Stimulated activated CD4-positive, alpha-beta T cell treated with anti-CD3 and anti-CD28 coated beads, TNF-alpha, amount 100 ng/mL, for 4 hours (primary cell): ENCODE results near the gene GCSAM.

Source experiments
- DNase-seq, 3 experiments: peaks; one replicate each; pipeline ENCODE4 v3.0.0-alpha.2; 2020; ENCODE audit warnings: low read depth in 3 of 3

The GCSAM gene

GRCh38 chr3:112104774-112105173, 28.3 kb downstream of the GCSAM start:
- DNase-seq, result no peak

GRCh38 chr3:112101916-112102315, 31.1 kb downstream of the GCSAM start:
- no peak for DNase-seq

- DNase-seq, result no peak
Measured at GRCh38 chr3:112097378-112097777, 35.7 kb downstream of the GCSAM start.

DNA sequence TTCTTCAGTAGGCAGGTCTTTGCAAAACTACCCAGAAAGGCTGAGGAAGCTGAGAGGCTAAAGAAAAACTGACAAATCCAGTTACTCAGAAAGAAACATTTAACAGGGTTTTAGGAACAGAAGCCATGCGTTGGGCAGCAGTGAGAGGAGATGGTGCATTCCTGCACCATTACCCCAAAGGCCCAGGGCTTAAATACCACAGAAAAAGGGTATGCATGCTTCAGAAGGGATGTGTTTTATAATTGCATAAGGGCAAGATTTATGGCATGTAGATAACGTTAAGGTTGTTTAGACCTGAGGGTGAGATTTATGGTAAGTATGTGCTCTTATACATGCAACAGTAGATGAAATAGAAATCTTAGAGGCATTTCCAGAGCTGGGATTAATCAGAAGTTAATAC, 36.9 kb downstream of the GCSAM start:
- no peak for DNase-seq

DNA sequence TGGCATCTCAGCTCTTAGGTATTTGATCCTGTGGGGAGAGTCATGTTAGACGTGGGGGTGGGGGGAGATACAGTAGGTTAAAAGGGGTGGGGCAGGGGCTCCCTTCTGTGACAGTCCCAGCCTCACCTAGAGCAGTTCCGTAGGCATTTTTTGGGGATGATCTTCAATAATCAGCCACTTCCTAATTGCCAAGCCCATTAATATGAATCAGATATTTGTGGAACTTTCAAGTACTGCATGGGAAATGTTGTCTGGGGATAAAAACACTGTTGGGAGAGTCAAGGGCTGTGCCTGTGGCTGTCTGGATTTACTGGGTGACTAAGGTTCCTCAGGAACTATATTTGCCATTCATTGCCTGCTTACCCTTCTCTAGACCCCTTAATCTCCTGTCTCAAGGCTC, 37.3 kb downstream of the GCSAM start:
- DNase-seq, result no peak

GRCh38 chr3:112093180-112093522, 39.9 kb downstream of the GCSAM start:
- DNase-seq, result no peak

DNA sequence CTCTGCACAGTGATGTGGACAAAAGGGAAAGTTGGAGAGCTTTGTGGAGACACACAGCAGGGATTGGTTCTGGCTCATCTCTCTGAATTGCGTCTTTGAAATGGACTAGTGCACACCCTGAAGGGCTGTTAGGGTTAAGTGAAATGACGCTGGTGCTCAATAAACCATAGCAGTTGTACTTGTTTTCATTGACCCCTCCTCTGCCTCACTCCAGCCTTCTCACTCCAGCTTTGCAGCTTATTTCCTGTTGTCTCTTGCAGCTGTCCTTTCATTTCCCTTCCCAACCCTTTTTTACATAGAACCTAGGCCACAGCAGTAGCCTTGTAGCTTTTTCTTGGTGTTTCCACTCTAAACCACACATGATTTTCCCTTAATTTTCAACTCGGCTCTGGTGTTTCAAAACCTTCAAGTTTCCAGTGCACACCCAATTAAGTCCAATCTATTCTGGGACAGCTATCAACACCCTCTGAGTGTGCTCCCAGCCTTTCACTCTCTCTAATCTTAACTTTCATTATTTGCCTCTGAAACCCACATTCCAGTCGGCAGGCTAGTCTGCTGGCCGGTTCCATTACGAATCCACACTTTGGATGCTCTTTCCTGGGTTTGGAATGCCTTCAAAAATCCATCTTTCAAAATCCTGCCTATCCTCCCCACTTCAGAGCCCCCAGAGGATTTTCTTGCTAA, 40.4 kb downstream of the GCSAM start:
- DNase-seq, result no peak

DNA sequence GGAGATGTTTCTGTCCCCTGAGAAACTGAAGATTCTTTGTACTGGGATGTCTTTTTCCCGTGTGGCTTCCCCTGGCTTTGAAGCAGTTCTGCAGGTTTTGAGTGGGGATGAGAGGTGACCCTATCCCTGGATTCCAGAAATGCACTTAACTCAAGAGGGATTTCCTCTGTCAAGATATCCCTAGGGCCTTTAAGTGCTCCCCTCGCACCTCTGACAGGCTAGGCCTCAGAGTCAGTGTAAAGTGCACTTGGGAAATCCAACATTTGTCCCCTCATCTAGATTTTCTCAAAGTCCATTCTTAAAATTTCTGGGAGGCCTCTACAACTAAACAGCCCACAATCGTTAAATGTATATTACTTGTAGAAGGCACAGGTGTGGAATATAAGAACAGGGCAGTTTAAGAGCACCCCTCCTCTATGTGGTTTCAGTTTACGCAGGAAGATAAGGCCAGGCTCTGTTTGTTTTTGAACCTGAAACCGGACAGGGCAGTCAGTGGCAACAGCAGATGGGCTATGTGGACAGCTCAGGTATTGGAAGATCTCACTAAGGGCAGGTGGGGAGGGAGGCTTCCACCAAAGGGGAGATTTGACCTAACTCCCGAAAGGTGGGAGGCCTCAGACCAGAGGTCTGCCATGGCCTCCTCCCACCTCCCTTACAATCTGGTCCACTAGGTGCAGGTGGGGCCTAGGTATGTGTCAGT, 42.0 kb downstream of the GCSAM start:
- DNase-seq, result no peak

DNA sequence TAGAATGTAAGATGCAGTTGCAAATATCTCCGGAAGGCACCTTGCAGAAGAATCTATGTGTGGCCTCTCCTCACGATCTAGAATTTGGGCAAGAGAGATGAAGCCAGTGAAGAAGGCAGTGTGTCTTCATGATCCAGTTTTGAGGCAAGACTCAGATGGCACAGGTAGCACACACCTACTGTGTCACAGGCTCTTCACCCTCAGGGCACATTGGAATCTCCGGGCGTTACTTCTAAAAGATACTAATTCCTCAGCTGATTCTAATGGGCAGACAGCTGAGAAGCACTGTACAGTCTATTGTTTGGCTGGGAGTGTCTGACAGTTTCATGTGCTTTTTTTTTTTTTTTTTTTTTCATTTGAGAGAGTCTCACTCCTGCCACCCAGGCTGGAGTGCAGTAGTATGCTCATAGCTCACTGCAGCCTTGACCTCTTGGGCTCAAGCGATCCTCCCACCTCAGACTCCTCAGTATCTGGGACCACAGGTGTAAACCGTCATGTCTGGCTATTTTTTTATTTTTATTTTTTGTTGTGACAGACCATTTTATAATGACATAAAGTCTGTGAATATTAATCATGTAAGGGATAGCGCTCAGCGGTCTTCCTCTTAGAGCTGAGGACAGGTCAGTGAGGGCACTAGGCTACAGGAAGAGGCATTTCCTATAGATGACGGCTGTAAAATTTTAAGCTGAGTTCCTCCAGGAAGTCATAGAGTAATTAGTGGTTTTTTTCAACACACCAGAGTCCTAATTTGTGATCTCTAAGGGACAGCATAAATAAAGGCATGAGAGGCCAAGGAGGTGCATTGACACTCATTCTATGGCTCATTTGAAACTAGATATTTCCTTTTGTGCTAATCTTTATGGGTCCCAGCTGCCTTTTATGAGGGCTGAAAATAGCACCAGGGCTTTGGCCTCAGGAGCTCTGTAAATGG, 42.8 kb downstream of the GCSAM start:
- no peak for DNase-seq

GRCh38 chr3:112088944-112089343, 44.1 kb downstream of the GCSAM start:
- no peak for DNase-seq

DNA sequence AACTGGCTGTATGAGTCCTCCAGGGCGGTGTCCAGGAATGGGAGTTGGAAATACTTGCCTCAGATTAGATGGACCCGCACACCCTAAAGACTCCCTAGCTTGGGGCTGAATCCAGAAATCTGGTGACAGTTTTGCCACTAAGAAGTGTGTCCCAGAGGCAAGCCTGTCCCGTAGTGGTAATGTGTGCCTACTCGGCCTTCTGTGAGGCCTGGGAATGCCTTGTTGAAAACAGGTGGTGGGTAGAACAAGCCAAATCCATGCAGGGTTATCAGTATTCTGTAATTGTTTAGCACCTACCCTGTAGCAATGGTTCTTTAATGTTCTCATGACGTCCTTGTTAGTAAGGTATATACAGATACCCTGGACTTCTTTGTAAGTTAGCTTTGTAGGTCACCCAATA, 45.3 kb downstream of the GCSAM start:
- no peak for DNase-seq

GRCh38 chr3:112086875-112087524, 46.0 kb downstream of the GCSAM start:
- no peak for DNase-seq

- DNase-seq, result peak; percentile 19 to 28 (median 20)
Measured at GRCh38 chr3:112086076-112086854, 46.8 kb downstream of the GCSAM start, which contains the start of gene C3orf52. Gene C3orf52 (plus strand): TSS chr3:112086389. CDS start chr3:112086408, 19 bp downstream.

DNA sequence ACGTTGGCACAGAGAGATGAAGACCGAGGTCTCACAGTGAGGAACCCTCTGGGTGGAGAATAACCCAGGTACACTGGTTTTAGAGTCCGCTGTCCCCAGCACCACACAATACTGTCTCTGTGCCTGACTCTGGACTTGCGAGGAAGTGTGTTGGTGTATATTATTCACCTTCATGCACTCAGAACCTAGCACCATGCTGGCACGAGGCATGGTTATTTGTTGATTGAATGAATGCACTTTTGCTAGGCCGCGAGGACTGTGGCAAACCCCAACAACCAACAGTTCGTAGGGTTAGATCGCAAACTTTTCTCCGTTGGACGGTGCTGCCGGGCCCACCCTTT, 47.3 kb downstream of the GCSAM start:
- DNase-seq, result no peak

DNA sequence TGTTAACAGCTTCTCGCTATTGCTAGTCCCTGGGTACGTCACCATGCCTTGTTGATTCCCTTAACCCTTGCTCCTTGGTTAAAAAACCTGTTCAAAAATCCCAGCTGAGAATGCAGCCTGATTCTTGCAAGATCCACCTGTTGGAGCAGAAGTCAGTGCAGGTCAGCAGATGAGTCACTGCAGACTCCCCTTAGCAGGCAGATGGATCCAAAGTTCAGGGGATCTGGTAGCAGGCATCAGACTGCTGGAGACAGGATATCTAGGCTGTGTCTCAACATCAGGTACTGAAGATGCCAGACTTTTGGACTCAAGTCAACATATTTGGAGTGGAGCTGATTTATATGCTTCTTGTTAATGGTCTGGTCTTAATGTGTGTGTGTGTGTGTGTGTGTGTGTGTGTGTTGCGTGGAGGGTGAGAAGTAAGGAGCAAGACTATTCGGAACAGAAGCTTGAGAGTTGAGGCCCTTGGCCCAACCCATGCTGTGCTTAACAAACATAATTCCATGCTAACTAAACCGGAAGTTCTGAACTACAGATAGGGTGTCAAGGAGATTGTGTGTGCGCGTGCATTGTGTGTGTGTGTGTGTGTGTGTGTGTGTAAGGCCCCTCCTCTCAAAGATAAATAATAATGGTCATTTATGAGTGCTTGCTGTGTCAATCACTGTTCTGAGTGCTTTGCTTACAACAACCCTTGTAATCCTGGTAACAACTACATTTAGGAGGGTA, 47.9 kb downstream of the GCSAM start:
- DNase-seq, result no peak

GRCh38 chr3:112083239-112083638, 49.8 kb downstream of the GCSAM start:
- no peak for DNase-seq

DNA sequence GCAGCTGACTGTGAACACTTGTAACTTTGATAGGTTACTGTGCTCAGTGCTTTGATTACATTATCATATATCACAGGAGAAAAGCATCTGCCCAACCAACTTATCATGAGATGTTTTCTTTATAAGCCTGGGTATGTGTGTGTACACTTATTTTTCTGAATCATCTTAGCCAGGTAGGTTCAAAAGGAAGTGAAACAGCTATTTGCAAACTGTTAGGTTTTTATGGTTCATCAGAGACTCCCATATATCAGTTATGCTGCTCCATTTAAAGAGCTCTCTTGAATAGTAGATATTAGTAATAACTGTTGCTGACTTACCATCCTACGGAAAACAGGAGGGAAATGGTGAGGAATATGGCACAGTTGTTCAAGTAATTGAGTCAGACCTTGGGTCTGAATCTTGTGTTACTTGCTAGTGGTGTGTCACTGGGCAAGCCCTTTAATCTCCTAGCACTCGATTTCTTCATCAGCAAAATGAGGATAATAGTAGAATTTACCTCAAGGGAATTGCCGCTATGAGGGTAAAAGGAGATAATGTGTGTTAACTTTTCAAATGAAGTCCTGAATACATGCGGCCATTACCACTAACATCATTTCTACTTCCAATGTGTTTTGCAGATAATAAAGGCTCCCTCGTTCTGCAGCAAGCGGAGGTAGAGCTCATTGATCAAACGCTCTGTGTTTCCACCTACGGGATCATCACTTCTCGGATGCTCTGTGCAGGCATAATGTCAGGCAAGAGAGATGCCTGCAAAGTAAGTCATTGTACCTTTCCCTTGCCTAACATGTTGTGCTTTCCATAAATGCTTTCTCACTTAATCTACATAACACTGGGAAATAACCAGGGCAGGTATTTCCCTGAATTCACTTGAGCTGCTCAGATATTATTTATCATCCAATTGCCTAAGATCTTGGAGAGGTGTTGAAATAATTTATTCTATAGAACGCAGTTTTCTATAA, 54.6 kb downstream of the GCSAM start:
- no peak for DNase-seq

DNA sequence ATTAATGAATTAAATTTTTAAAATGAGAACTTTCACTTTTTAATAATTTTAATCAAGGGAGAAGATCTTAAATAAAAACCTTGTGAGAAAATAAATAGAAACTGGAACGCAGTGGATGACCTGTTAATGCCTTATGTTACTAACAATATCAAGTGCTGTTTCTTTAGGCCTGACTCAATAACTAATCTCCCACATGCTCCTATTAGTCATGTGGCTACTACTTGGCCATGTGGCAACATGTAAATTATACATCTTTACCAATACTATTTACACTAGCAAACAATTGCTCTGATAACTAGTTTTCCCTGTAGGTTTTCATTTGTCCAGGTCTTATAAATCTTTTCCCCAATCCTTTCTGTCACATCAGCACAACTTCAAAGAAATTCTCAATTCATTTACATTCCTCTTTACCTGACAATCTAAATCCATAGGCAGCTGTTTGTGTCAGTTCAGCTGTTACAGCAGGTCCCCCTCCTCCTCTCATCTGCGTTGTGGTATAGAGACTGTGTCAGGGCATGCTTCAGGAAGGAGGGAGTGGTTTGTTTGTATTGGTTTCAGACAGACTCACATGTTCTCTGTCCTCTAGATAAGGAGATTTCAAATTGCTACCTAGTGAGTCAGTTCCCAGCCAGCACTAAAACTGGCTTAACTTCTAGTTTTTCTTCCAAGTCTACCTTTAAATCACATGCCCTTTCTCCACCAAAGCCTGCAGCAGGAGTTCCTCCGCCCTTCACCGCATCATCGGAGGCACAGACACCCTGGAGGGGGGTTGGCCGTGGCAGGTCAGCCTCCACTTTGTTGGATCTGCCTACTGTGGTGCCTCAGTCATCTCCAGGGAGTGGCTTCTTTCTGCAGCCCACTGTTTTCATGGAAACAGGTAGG, 58.2 kb downstream of the GCSAM start:
- no peak for DNase-seq
